Middle frontal gyrus (tissue), 1 donor: ENCODE measurements around the gene NUP188.
A peak's percentile ranks its signal among the peaks of the same experiment; 100 is the strongest.
"Not testable (repeated sequence)": the region's sequence is repeated elsewhere in the genome, so short reads cannot be mapped to it uniquely, and the experiment has no call there.

Experiments used
- DNase-seq: peaks from one replicate; pipeline ENCODE4 v3.0.0-alpha.2; 2015; ENCODE audit warnings: low spot score; ENCODE audit errors: extremely low spot score

The NUP188 gene

DNA sequence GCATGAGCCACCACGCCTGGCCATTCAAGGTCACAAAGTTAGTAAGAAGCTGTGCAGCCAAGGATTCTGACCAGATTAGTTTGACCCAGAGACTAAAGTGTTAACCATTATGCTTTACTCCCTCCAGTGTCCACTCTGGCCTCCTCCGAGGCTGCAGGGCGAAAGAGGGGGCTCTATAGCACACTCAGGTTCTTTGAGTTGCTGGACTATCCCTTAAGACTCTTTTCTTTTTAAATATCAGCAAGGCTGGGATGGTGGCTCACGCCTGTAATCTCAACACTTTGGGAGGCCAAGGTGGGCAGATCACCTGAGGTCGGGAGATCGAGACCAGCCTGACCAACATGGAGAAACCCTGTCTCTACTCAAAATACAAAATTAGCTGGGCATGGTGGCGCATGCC lies 2.5 kb upstream of the NUP188 start:
- DNase-seq = not testable (repeated sequence)

DNA sequence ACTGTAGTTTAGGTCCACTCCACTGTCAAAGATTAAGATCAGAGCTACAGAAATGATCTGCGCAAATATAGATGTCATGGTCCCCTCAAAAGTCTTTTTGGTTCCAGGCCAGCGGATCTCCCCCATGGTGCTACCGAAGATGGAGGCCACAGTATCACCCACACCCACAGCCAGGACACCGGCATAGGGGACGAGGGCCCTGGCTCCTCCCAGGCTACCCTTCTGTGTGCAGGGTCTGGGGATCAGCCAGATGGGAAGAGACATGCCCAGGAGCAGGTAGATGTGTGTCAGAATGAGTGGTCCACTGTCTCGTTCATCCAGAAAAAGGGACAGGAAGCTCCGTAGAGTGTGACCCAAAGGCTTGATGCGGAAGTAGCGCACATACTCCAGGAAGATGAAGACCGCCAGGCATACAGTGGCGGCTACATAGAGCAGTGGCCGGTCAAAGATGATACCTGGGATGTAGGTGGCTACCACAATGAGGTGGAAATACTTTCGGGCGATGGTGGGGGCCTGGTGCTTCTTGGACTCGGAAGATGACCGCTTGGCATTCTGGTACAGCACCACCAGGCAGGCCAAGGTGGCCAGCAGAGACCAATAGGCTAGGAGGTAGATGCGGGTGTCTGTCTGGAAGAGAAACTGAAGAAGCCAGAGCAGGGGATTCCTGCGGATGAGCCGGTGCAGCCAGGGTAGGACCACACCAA lies 1.5 kb upstream of the NUP188 start:
- no peak for DNase-seq

DNA sequence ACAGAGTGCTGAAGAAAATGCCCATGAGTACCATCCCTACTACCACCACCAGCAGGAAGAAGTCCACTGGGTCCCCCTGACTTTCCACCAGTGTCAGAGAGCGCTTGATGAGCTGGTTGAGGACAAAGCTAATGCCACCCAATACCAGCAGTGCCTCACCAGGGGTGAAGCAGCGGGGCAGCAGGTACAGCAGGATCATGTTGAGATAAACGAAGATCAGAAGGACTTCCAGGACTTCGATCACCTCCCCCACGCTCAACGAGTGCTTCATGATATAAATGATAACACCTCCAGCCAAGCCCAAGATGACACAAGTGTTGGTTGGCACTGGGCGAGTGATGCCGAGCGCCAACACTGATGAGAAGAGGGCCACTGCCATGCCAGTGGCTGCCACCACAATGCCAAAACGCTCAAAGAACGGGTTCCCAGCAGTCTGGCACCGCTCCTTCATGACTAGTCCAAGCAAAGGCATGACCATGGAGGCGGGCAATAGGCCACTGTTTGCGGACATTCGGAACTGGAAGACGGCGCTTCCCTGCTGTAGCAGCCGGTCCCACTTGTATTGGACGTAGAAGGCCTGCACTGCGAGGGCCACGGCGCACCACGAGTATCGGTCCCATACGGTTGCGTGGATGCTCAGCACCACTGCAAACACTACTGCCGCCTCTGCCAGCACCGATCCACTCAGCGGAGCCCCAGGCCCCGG lies 775 bp upstream of the NUP188 start:
- DNase-seq = no peak

DNA sequence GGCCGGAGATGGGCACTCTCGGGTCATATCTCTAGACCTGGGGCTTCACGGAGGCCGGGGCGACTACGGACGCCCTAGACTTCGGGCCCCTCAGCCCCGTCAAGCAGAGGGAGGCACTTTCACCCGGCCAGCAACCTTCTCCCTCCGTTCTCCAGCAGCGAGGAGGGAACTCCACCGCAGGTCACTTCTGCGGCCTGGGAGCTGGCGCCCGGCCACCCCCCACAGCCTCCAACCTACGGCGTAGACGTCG lies 297 bp upstream of the NUP188 start:
- DNase-seq = no peak

DNA sequence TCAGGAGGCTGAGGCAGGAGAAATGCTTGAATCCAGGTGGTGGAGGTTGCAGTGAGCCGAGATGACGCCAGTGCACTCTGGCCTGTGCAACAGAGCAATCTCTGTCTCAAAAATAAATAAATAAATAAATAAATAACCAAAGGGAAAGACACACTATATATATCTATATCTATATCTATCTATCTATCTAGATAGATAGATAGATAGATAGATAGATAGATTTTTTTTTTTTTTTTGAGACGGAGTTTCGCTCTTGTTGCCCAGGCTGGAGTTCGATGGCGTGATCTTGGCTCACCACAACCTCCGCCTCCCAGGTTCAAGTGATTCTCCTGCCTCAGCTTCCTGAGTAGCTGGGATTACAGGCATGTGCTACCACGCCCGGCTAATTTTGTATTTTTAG lies 13.9 kb downstream of the NUP188 start:
- not testable (repeated sequence) for DNase-seq

DNA sequence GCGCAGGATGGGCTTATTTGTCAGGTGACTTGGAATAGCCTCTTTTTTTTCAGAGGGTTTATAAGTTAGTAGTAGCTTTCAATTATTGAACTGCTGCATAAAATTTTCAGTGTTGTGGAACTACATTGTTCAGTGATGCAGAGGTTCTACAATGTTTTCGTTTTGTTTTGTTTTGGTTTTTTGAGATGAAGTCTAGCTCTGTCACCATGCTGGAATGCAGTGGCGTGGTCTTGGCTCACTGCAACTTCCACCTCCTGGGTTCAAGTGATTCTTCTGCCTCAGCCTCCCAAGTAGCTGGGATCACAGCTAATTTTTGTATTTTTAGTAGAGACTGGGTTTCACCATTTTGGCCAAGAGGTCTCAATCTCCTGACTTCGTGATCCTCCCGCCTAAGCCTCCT lies 22.0 kb downstream of the NUP188 start:
- DNase-seq = no peak

DNA sequence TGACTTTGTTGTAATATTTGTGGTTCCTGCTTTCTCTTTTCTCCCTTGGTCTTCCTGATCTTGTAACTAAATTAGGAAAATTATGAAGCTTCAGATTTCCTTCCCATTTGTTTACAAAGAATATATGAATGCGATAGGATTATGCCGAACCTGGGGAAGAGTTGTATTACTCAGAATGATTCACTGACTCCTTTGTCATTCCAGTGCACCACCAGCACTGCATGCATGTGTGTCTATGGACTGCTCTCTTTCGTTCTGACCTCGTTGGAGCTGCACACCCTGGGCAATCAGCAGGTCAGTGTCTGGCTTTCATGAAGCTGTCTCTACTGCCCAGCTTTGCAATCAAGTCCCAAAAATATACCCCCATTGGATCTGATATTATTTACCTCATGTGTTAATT lies 25.5 kb downstream of the NUP188 start:
- DNase-seq = no peak

DNA sequence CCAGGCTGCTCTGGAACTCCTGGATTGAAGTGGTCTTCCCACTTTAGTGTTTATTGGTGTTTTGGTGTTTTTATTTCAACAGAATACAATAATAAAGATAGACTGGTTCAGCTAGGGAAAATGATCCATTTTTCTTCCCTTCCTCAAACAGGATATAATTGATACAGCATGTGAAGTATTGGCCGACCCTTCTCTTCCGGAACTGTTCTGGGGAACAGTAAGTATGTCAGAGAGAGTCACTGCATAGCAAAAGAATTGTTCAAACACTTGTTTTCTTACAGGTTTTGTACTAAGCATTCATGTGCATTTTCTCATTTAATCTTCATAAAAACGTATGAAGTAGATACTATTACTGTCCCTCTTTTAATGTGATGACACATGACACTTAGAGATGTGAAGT lies 31.6 kb downstream of the NUP188 start:
- DNase-seq = no peak

DNA sequence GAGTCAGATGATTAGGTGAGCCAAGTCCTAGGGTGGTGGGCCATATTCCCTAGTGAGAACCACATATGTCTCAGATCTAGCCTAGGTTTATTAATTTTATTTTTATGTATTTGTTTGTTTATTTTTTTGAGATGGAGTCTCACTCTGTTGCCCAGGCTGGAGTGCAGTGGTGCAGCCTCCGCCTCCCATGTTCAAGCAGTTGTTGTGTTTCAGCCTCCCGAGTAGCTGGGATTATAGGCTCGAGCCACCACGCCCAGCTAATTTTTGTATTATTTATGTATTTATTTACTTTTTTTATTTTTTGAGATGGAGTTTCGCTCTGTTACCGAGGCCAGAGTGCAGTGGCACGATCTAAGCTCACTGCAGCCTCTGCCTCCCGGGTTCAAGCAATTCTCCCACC lies 36.0 kb downstream of the NUP188 start:
- no peak for DNase-seq

DNA sequence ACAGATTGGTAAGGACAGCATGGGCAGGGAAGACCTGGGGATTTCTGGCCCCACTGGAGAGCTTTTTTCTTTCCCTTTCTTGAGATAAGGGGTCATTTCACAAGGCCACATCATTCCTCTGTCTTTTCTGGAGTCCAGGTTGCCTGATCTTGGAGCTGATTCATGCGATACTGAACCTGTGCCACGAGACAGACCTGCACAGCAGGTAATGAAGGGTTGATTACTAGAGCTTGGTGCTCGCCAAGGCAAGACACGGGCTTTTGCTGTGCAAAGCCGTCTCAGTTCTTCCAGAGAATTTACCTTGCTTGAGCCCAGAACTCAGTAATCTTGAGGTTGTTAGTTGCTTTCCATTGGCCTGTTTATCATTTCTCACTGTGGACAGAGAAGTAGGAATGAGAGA lies 39.2 kb downstream of the NUP188 start:
- DNase-seq = no peak

DNA sequence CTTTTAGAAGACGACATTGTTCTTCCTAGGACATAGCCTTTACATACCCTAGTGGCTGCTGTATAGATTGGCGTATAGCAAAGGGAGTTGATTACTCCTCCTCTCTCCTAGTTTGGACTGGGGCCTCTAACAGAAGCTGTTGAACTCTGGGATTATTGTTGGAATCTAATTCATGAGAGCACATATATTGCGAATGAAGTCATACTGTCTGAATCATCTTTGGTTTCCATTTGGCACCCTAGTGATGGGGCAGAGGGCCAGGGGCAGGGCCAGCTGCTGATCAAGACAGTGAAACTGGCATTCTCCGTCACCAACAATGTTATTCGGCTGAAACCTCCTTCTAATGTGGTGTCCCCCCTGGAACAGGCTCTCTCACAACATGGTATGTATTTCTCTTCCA lies 40.3 kb downstream of the NUP188 start:
- DNase-seq = no peak

DNA sequence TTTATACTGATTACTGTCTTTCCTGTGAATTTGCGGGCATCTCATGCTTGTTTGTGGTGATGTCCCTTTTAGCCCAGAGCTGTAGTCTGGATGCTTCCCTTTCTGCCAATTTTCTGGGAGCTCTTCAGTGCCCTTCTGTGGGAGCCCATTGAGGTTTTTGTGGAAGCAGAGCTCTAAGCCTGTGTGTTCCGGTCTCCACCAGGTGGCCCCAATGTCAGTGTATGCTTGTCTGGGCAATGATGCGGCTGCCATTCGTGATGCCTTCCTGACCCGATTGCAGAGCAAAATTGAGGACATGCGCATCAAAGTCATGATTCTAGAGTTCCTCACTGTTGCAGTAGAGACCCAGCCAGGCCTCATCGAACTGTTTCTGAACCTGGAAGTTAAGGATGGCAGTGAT lies 45.5 kb downstream of the NUP188 start:
- DNase-seq = peak; percentile 5

DNA sequence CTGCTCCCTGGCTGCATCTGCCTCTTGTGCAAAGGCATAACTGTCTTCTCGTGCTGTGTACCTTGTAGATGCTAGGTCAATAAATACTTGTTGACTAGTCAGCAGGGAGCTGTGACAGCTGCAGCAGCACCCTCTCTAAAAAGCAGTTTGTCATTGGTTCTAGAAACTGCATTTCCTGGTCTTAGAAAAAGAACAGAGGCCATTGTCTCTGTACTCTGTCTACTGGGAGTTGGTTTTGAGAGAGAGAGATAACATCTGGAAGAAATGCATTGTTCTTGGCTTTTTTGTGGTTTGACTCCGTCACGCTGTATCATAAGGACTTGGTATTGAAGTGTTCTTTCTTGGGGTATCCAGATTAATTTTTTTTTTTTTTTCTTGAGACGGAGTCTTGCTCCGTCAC lies 48.3 kb downstream of the NUP188 start:
- no peak for DNase-seq

DNA sequence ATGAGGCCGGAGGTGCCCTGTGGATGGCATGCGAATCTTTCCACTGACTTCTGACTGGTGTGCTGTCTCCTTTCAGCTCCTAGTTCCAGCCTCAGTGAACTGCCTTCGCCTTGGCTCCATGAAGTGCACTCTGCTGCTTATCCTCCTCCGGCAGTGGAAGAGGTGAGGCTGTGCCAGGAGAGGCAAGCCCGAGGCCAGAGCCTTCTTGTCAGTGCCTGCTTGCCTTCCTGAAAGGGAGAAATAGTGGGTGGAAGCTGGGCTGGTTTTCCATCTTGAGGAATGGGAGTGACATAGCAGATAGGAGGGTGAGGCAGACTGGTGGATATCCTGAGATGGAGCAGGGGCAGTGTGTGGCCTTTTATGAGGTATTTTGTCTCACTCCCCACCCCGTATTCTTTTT lies 51.0 kb downstream of the NUP188 start:
- DNase-seq = no peak

DNA sequence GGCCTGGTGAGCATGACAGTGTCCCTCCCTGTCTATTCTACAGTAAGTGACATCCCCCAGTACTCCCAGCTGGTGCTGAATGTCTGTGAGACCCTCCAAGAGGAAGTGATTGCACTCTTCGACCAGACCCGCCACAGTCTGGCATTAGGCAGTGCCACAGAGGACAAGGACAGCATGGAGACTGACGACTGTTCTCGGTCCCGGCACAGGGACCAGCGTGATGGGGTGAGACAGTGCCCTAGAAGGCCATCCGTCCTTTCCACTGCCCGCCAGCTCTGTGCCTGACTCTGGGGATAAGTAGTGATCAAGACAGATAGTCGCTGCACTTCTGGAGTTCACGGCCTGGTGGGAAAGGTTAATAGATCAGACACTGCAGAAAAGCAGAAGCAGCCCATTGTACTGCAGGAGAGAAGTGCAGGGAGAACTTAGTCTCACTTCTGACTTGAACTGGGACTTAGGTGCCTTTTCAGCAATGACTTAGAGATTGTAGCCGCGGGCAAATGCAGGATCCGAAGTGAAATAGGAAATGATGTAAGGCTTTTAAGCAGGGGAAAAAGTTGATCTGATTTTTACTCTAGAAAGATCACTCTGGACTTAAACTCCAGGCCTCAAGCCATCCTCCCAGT lies 52.2 kb downstream of the NUP188 start:
- DNase-seq = no peak

DNA sequence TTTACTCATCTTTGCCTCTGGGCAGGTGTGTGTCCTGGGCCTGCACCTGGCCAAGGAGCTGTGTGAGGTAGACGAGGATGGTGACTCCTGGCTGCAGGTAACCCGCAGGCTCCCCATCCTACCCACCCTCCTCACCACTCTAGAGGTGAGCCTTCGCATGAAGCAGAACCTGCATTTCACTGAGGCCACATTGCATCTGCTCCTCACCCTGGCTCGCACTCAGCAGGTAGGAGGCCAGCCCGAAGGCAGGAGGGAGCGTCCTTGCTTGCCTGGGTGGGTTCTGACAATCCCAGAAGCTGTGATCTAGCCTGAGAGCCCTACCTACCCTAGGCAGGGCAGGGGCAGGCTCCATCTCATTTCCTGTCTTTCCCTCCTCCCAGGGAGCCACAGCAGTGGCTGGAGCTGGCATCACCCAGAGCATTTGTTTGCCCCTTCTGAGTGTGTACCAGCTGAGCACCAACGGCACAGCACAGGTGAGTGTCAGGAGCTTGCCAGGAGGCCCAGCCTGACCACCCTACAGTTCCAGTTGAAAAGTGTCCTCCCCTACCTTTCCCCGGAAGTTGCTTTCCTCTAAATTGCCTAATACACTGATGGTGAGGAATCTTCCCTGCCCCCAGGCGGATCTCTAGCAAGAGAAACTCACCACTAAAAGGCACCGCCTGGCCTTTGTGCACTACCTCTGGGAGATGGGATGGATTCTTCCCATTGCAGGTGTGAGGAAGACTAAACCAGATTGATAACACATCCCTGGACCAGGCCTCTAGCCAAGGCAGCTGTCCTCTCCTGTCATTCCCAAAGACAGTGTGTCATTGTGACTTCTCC lies 54.2 kb downstream of the NUP188 start:
- no peak for DNase-seq

DNA sequence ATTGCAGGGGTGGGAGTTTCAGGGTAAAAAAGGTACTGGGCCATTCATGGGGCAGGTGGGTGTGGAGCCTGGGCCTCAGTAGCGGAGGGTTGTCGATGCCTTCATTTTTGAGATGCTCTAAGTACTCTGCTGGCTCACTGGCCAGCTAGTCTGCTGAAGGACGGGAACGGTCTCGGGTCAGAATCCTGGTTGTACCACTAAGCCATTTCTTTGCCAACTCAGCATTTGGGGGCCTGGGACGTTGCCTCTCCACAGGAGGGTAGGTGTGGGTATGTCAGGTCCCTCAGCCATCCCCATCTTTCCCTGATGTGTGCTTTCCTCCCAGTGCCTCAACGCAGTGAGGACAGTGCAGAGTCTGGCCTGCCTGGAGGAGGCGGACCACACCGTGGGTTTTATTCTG lies 55.5 kb downstream of the NUP188 start:
- DNase-seq = no peak

DNA sequence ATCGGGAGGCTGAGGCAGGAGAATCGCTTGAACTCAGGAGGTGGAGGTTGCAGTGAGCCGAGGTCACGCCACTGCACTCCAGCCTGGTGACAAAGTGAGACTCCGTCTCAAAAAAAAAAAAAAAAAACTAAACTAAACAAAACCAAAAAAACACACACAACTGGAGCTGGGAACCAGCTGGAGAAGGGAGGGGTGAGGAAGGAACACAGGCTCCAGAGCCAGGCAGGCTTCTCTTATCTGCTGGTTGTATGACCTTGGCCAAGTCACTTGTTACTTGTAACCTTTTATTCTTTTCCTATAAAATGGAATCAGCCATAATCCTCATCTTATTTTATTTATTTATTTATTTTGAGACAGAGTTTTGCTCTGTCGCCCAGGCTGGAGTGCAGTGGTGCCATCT lies 56.7 kb downstream of the NUP188 start:
- DNase-seq = not testable (repeated sequence)

DNA sequence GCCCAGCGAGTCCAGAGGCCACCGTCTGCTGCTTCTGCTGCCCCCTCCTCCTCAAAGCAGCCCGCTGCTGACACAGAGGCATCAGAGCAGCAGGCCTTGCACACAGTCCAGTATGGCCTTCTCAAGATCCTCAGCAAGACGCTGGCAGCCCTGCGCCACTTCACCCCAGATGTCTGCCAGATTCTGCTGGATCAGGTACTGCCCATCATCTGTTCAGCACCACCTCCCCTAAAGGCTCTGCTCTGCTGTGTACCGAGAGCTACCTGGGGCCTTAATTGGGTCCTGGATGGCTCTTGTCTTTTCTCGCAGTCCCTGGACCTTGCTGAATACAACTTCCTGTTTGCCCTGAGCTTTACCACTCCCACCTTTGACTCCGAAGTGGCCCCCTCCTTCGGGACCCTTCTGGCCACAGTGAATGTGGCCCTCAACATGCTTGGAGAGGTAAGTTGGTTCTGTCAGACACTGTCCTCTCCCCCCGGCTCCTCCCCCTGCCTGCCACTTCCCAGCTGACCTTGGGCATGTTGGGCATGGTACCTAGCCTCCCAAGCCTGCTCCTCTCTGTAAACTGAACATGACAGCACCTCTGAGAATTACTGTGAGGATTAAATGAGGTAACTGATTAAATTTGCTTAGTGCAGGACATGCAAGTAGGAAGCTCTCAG lies 58.0 kb downstream of the NUP188 start:
- DNase-seq = no peak

DNA sequence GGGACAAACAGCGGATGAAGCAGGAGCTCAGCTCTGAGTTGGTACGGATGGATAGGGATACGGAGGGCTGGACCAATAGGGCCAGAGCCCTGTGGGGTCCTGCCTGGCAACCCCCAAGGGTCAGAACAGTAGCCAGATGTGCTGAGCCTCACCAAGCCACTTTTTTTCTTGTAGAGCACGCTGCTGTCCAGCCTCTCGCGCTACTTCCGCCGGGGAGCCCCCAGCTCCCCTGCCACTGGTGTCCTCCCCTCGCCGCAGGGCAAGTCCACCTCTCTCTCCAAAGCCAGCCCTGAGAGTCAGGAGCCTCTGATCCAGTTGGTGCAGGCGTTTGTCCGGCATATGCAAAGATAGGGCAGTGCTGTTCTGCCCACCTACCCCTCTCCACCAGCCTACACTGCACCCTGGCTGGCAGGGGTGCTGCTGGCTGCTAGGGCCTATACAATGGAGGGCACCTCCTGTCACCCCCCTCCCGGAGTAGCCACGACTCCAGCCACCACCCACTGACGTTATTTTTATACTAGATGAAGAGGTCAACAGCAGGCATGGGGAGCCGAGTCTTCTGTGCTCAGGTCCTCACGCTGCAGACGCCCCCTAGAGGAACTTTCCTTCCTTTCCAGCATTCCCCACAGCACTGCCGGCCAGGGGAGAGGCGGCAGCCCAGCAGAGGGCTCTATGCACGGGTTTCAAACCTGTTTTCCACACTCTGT lies 59.0 kb downstream of the NUP188 start:
- peak; percentile 54 for DNase-seq
